ENCODE data around the gene KAT6B. TPM values are rescaled to one million over a fixed set of nuclear protein-coding genes. Genes with fewer than 3 reads are reported as not detected.

KAT6B gene
- total and polyA plus RNA-seq, 8 donors = 3.7 to 109 (median 34.3) TPM

DNA sequence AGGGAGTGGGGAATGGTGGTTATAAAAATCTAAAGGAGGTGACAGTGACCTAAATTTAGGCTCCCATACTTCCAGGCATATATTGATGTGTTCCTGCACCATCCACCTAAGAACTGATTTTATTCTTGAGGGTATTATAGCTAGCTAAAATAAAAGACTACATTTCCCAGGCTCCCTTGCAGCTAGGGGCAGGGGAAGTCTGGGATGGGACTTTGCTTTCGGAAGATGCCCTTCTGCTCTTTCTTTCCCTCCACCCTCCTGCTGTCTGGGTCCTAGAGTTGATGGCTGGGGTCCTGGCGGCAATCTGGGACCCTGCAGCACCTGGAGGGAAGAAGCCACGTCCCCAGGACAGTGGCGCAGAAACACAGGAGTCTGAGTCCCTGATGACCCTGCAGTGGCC, 231.3 kb downstream of the KAT6B start:
- DNase-seq = no peak
- H3K9me3 ChIP-seq = no peaks in the 10 kb centered on the region
- intact Hi-C loops (cut with DNase I; ENCODE audit: low total_unique reads) = no loop called here
- no peaks in the 10 kb centered on the region for H3K27me3 ChIP-seq
- TF ChIP-seq POLR2AphosphoS5 (IDR thresholded peaks at IDR 0.05) (no peak), EP300 (IDR thresholded peaks at IDR 0.05) (no peak), POLR2A (IDR thresholded peaks at IDR 0.05) (no peak)
- TF ChIP-seq, protein P1, sequence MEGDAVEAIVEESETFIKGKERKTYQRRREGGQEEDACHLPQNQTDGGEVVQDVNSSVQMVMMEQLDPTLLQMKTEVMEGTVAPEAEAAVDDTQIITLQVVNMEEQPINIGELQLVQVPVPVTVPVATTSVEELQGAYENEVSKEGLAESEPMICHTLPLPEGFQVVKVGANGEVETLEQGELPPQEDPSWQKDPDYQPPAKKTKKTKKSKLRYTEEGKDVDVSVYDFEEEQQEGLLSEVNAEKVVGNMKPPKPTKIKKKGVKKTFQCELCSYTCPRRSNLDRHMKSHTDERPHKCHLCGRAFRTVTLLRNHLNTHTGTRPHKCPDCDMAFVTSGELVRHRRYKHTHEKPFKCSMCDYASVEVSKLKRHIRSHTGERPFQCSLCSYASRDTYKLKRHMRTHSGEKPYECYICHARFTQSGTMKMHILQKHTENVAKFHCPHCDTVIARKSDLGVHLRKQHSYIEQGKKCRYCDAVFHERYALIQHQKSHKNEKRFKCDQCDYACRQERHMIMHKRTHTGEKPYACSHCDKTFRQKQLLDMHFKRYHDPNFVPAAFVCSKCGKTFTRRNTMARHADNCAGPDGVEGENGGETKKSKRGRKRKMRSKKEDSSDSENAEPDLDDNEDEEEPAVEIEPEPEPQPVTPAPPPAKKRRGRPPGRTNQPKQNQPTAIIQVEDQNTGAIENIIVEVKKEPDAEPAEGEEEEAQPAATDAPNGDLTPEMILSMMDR (IDR thresholded peaks at IDR 0.05) = no peak
- no peaks in the 10 kb centered on the region for H3K4me1 ChIP-seq
- H3K4me3 ChIP-seq = no peak overlapping the region
- no peak overlapping the region for H3K27ac ChIP-seq
- no peaks in the 10 kb centered on the region for H3K36me3 ChIP-seq
- 73 to 89% (median 88%) methylated on average over 2 to 4 of the region's 4 CpGs for WGBS, 5 donors

DNA sequence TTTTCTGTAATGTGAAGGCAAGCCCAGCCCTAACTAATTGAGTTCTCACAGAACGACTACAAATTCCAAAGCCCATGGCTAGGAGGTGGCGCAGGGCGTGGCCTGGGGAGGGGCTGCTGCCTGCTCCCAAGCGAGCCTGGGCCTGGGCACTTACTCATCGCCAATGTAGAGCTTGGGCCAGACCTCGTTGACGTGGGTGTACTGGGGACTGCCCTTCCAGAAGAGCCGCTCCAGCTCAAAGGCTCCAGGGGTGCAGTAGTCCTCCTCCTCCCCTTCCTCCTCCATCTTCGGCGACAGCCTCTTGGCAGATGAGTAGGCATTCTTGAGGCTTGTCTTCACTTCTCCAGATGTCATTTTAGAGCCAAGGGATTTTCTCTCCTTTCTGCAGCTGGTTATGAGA, 231.8 kb downstream of the KAT6B start:
- H3K4me1 ChIP-seq = no peaks in the 10 kb centered on the region
- intact Hi-C loops (cut with DNase I; ENCODE audit: low total_unique reads) = no loop called here
- H3K36me3 ChIP-seq = no peaks in the 10 kb centered on the region
- no peak overlapping the region for H3K27ac ChIP-seq
- H3K9me3 ChIP-seq = no peaks in the 10 kb centered on the region
- TF ChIP-seq POLR2A (IDR thresholded peaks at IDR 0.05) (no peak), POLR2AphosphoS5 (IDR thresholded peaks at IDR 0.05) (no peak)
- TF ChIP-seq, protein P1 (IDR thresholded peaks at IDR 0.05) = no peak
- H3K4me3 ChIP-seq = no peak overlapping the region
- no peaks in the 10 kb centered on the region for H3K27me3 ChIP-seq
- no peak for DNase-seq
- 70 to 89% (median 86%) methylated on average over 10 of the region's 10 CpGs for WGBS, 5 donors

DNA sequence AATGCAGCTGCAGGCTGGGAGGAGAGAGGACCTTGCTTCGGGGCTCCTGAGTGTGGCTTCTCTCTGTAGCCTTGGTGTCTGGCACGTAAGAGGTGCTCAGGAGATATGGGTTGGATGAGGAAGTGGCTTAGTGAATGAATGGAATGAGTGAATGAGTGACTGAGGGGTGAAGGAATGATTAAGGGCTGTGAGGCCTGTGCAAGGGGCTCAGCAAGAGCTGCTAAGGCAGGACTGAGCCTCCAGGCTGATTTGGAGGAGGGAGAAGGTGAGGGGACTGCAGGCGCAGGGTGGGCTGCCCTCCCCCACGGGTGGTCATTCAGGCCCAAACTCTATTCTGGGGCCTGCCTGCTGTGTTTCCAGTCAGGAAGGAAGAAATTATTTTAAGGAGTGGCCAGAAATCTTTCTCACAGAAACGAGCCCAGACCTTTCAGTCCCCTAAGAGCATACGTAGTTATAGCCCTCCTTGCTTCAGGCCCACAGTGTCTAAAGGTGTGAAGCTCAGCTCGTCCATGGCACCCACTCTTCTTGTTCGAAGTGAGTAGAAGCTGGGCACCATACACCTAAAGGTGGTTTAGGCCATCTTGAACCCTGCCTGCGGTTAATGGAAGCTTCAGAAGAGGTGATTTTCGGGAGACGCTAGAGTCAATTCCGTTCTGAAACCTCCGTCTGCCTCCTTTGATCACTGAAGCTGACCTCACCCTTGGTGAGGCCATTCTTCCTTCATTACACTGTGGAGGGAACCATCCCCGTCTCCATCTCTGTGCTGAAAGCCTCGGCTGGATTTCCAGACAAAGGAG, 235.5 kb downstream of the KAT6B start:
- Histone ChIP-seq H3K36me3 (no peaks in the 10 kb centered on the region), H3K27ac (no peak overlapping the region), H3K27me3 (no peaks in the 10 kb centered on the region), H3K9me3 (no peaks in the 10 kb centered on the region), H3K4me3 (no peak overlapping the region), H3K4me1 (peaks cover 0 to 9% (median 2%) of the 10 kb centered on the region in 4 donors)
- intact Hi-C loops (cut with DNase I; ENCODE audit: low total_unique reads) = no loop called here
- TF ChIP-seq POLR2AphosphoS5 (IDR thresholded peaks at IDR 0.05) (no peak), POLR2A (IDR thresholded peaks at IDR 0.05) (no peak), EP300 (IDR thresholded peaks at IDR 0.05) (no peak)
- TF ChIP-seq, protein P1 (IDR thresholded peaks at IDR 0.05) = no peak
- DNase-seq = no peak
- 84 to 92% (median 86%) methylated on average over 15 of the region's 15 CpGs for WGBS, 5 donors

DNA sequence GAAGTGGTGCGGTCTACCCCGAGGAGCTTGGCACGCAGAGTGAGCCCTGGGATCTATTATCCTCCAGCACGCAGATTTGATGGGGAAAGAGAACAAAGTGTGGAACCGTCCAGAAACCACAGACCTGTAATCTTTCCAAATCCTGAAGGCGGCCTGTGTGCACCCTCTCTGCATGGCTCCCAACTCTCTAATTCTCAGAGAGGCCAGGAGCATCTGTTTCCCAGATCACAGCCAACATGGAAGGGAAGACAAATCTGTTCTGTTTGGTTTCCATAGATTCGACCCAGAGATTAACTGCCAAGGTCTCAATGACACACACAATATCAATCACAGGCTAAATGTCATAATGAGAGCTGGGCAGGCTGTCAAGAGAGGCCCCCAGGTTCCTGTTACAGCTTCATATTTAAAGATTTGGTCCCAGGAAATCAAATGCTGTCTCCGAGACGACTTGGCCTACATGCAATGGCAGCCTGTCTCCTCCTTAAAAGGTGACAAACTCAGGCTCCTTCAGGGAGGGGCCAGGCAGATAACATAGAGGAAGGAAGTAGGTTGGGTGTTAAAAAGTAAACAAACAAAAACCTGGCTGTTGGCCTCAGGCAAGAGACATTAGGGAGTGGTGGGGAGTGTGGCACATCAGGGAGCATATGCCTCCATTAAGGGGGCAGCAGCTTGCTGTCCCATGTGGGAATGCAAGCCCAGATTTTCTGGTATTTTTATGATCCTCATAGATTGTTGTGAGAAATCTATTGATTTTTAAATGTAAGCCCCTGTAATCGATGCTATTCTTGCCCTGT, 236.3 kb downstream of the KAT6B start:
- H3K9me3 ChIP-seq = no peaks in the 10 kb centered on the region
- H3K27ac ChIP-seq = no peak overlapping the region
- intact Hi-C loops (cut with DNase I; ENCODE audit: low total_unique reads) = no loop called here
- TF ChIP-seq EP300 (IDR thresholded peaks at IDR 0.05) (no peak), POLR2A (IDR thresholded peaks at IDR 0.05) (no peak), POLR2AphosphoS5 (IDR thresholded peaks at IDR 0.05) (no peak)
- TF ChIP-seq, protein P1 (IDR thresholded peaks at IDR 0.05) = no peak
- peaks cover 0 to 9% (median 2%) of the 10 kb centered on the region in 4 donors for H3K4me1 ChIP-seq
- DNase-seq = peak in 1 of 2 donors; percentile 33
- no peaks in the 10 kb centered on the region for H3K36me3 ChIP-seq
- 67 to 78% (median 74%) methylated on average over 10 of the region's 10 CpGs for WGBS, 5 donors
- H3K4me3 ChIP-seq = no peak overlapping the region
- no peaks in the 10 kb centered on the region for H3K27me3 ChIP-seq

Data from stomach (tissue), 9 donors.